PC-3 (cell line): ENCODE results near the gene FURIN.

Source experiments
- CTCF ChIP-seq: fragments of 300-600 bp; sonication (generic); conservative IDR thresholded peaks from 2 replicates; pipeline ENCODE4 v1.5.1; 2017; ENCODE audit warnings: antibody characterized with exemption, low read depth, mild to moderate bottlenecking, low read length
- EZH2 ChIP-seq: fragments of 300-600 bp; sonication (generic); IDR thresholded peaks from one replicate; pipeline ENCODE4 v1.6.1; 2017; ENCODE audit warnings: antibody characterized with exemption, mild to moderate bottlenecking, low read length; ENCODE audit not compliant: unreplicated experiment
- EZH2phosphoT487 ChIP-seq: fragments of 300-600 bp; sonication (generic); IDR thresholded peaks from 2 replicates; pipeline ENCODE4 v1.6.1; 2018; ENCODE audit warnings: mild to moderate bottlenecking, antibody characterized with exemption, low read length, borderline replicate concordance

GRCh38 chr15:90866800-90867199 lies 1.6 kb upstream of the FURIN start:
- TF ChIP-seq CTCF (no peak), EZH2phosphoT487 (no peak), EZH2 (no peak)
